HFFc6 (cell line): ENCODE data around the gene SKIC8. TPM values are rescaled to one million over a fixed set of nuclear protein-coding genes. Genes with fewer than 3 reads are reported as not detected.

ENCODE experiments used
- DNase-seq: peaks from one replicate; pipeline ENCODE4 v3.0.0-alpha.2; 2018
- H3K27ac Mint-ChIP-seq: 2 replicates; pipeline ENCODE4 v1.8.0; 2020; ENCODE audit warnings: mild to moderate bottlenecking, mixed read lengths
- H3K27me3 Mint-ChIP-seq: 2 replicates; pipeline ENCODE4 v1.8.0; 2021; ENCODE audit warnings: mild to moderate bottlenecking, moderate library complexity, mixed read lengths; ENCODE audit not compliant: insufficient read depth
- H3K36me3 Mint-ChIP-seq: 2 replicates; pipeline ENCODE4 v1.8.0; 2021; ENCODE audit warnings: low read depth, mixed read lengths
- H3K4me1 Mint-ChIP-seq: 2 replicates; pipeline ENCODE4 v1.8.0; 2020; ENCODE audit warnings: low read depth, mixed read lengths
- H3K4me3 Mint-ChIP-seq: 2 replicates; pipeline ENCODE4 v1.8.0; 2020; ENCODE audit warnings: mild to moderate bottlenecking, moderate library complexity, mixed read lengths
- H3K9me3 Mint-ChIP-seq: 2 replicates; pipeline ENCODE4 v1.8.0; 2020; ENCODE audit warnings: mild to moderate bottlenecking, mixed read lengths
- total RNA-seq, 6 experiments: library from RNA; stranded (reverse); fragmentation: NEBNext Ultra II Directional; extraction: Animal tissue kit (Norgen Biotek cat#: 25700); gene quantifications; 2 replicates in 1 of 6; 3 replicates in 5 of 6; pipeline ENCODE4 v1.2.3, GENCODE V29; 2021
- TF ChIP-seq, protein P1 (sequence below): fragments of 200-600 bp; sonication (generic); IDR thresholded peaks from 2 replicates; pipeline ENCODE4 v1.5.0; 2021; ENCODE audit warnings: antibody characterized with exemption, mild to moderate bottlenecking

SKIC8 gene
- total RNA-seq, 6 experiments from 2014 or later, result 43.9 to 48.1 (median 47.0) TPM

DNA sequence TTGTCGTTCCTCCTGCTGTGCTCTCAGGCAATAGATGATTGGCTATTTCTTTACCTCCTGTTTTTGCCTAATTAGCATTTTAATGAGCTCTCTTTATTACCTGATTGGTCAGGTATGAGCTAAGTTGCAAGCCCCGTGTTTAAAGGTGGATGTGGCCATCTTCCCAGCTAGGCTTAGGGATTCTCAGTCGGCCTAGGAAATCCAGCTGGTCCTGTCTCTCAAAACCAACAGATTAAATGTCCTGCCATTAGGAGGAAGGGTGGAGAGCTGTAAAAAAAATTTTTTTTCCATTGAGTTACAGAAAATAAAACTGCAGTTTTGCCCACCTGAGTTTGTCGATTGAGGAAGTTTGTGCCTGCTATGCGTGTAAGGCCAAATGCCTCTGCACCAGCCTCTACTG, 59.6 kb downstream of the SKIC8 start:
- peaks cover 38% of the 10 kb centered on the region for H3K27me3 Mint-ChIP-seq
- no peak for DNase-seq
- TF ChIP-seq, protein P1, sequence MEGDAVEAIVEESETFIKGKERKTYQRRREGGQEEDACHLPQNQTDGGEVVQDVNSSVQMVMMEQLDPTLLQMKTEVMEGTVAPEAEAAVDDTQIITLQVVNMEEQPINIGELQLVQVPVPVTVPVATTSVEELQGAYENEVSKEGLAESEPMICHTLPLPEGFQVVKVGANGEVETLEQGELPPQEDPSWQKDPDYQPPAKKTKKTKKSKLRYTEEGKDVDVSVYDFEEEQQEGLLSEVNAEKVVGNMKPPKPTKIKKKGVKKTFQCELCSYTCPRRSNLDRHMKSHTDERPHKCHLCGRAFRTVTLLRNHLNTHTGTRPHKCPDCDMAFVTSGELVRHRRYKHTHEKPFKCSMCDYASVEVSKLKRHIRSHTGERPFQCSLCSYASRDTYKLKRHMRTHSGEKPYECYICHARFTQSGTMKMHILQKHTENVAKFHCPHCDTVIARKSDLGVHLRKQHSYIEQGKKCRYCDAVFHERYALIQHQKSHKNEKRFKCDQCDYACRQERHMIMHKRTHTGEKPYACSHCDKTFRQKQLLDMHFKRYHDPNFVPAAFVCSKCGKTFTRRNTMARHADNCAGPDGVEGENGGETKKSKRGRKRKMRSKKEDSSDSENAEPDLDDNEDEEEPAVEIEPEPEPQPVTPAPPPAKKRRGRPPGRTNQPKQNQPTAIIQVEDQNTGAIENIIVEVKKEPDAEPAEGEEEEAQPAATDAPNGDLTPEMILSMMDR, result no peak
- H3K9me3 Mint-ChIP-seq, result no peaks in the 10 kb centered on the region
- H3K27ac Mint-ChIP-seq, result no peak overlapping the region
- no peaks in the 10 kb centered on the region for H3K4me1 Mint-ChIP-seq
- no peak overlapping the region for H3K4me3 Mint-ChIP-seq
- H3K36me3 Mint-ChIP-seq, result no peaks in the 10 kb centered on the region

DNA sequence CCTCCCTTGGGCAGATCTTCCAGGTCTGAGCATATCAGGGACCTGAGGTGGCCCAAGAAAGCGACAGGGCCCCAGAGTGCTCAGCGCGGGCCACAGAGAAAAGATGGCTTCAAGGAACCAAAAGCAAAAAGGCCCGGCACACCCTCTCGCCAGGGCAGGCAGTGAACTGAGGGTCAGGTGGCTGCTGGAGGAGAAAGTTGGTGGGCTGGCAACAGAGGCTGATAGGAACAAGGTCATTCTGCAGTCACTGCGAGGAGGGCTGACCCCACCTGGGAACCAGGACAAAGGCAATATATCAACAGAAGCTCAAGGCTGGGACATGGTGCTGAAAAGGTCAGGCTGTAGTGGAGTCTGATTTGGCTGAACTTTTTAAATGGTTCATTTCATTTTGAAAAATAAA, 62.3 kb downstream of the SKIC8 start:
- Mint-ChIP-seq H3K27ac (no peak overlapping the region), H3K36me3 (no peaks in the 10 kb centered on the region), H3K4me1 (no peaks in the 10 kb centered on the region), H3K27me3 (peaks cover 51% of the 10 kb centered on the region), H3K4me3 (no peak overlapping the region), H3K9me3 (no peaks in the 10 kb centered on the region)
- TF ChIP-seq, protein P1, result no peak
- no peak for DNase-seq

DNA sequence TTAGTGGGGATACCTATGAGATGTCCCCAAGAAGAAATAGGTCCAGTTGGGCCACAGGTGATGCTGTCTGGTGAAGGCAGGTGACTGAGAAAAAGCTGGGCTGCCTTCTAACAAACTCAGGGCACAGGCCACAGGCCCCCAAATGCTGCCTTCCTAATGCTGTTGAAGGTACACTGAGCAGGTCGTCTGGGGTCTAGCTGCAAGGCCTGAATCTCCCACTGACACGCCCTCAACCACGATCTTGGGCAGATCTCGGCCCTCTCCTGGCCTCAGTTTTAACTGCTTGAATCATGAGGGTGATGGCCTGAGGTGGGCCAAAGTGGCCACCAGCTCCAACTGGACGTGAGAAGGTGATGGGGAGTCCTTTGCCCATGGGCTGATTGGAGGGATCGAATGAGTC, 62.9 kb downstream of the SKIC8 start:
- TF ChIP-seq, protein P1, result no peak
- H3K36me3 Mint-ChIP-seq, result no peaks in the 10 kb centered on the region
- no peak for DNase-seq
- H3K27ac Mint-ChIP-seq, result no peak overlapping the region
- H3K4me3 Mint-ChIP-seq, result no peak overlapping the region
- peaks cover 53% of the 10 kb centered on the region for H3K27me3 Mint-ChIP-seq
- no peaks in the 10 kb centered on the region for H3K4me1 Mint-ChIP-seq
- H3K9me3 Mint-ChIP-seq, result no peaks in the 10 kb centered on the region

DNA sequence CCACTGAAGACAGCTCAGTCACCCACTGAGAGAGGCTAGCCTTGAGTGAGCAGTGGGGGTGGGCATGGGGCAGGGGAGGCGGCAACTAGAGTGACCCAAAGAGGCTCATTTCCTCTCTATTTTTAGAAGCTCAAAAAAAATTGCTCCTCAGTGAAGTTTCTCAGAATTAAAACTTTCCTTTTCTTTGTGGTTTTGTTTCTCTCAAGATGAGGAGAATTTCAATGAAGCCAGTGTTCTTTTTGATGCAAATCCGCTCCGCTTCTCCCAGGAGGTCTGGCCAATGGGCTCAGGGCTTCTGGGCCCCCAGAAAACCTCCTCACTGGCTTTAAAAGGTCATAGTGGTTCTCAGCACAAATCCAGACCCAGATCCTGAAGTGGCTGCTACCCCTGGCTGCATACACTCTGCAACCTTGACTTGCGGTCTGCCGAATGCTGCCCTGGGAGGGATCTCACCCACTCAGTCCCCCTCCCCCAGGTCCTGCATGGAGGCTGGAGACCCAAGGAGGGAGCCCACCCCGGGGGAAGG, 64.8 kb downstream of the SKIC8 start, which contains the start of gene ACSBG1:
TSS of gene ACSBG1 (minus strand) at position 51 of the 526 bp plus-strand sequence. CDS start 64 bp downstream, outside the sequence.
- no peak for DNase-seq
- H3K27me3 Mint-ChIP-seq, result peaks cover 60% of the 10 kb centered on the region
- TF ChIP-seq, protein P1, result no peak
- no peaks in the 10 kb centered on the region for H3K9me3 Mint-ChIP-seq
- H3K27ac Mint-ChIP-seq, result no peak within 1 kb of the TSS
- no peaks in the 10 kb centered on the region for H3K4me1 Mint-ChIP-seq
- H3K36me3 Mint-ChIP-seq, result no peaks in the 10 kb centered on the region
- H3K4me3 Mint-ChIP-seq, result no peak within 1 kb of the TSS

DNA sequence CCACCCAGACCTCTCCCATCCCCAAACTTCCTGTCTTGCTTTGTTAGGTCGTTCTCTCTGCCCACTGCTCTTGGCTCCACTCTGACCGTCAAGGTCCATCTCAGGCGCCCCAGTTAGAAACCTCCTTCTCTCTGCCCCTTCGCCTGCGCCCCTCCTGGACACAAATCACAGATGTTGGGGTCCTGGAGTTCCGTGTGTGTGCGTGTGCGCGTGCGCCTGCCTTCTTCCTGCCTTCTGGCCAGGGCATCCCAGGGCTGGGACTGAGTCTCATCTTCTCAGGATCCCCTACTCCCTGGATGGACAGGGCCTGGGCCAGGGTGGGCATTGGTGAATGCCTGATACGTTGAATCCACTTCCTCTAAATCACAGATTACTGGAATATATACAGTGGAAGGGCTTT, 65.9 kb downstream of the SKIC8 start:
- Mint-ChIP-seq H3K27me3 (peaks cover 56% of the 10 kb centered on the region), H3K27ac (no peak overlapping the region), H3K4me3 (no peak overlapping the region), H3K4me1 (no peaks in the 10 kb centered on the region), H3K9me3 (no peaks in the 10 kb centered on the region), H3K36me3 (no peaks in the 10 kb centered on the region)
- TF ChIP-seq, protein P1, result no peak
- no peak for DNase-seq

Other genes with a start within 250 kb of the SKIC8 start
- 10 to 100 TPM; 34.1 to 42.5 (median 38.0) TPM for gene TBC1D2B, start 221.9 kb downstream of the SKIC8 start, total RNA-seq
- not detected for gene SH2D7, start 207.0 kb downstream of the SKIC8 start, total RNA-seq
- 1 to 10 TPM; 1.3 to 1.8 (median 1.4) TPM for gene CIB2, start 168.2 kb downstream of the SKIC8 start, total RNA-seq
- gene IDH3A, start 150.2 kb downstream of the SKIC8 start, total RNA-seq, result 10 to 100 TPM; 67.3 to 82.1 (median 78.3) TPM
- not detected for gene ACSBG1, start 65.0 kb downstream of the SKIC8 start, total RNA-seq
- under 1 TPM in 5 of 6 experiments, not detected in 1; 0.14 to 0.38 (median 0.17) TPM for gene DNAJA4, start 35.0 kb downstream of the SKIC8 start, total RNA-seq
- gene CRABP1, start 40.7 kb upstream of the SKIC8 start, total RNA-seq, result not detected
- gene IREB2, start 138.6 kb upstream of the SKIC8 start, total RNA-seq, result 10 to 100 TPM; 35.8 to 42.5 (median 38.5) TPM
- 1 to 10 TPM; 3.1 to 5.2 (median 4.1) TPM for gene HYKK, start 208.0 kb upstream of the SKIC8 start, total RNA-seq
- 100 to 1,000 TPM; 181 to 242 (median 217) TPM for gene PSMA4, start 240.8 kb upstream of the SKIC8 start, total RNA-seq